Small intestine (tissue), 7 donors: ENCODE data around the gene KCNIP1. TPM values are rescaled to one million over a fixed set of nuclear protein-coding genes. Genes with fewer than 3 reads are reported as not detected.
"Not testable (repeated sequence)": the region's sequence is repeated elsewhere in the genome, so short reads cannot be mapped to it uniquely, and the experiment has no call there.

Experiments
- DNase-seq, 2 donors: peaks; one replicate each; pipeline versions ENCODE4 v3.0.0 to v3.0.0-alpha.2; 2013
- FAIRE-seq: peaks from 2 replicates; lab custom pipeline; 2012; peaks lifted over from hg19 to GRCh38; lab: Jason Lieb, UNC
- H3K27ac ChIP-seq, 3 donors: one replicate each; pipeline ENCODE4 v1.5.1; 2013; ENCODE audit warnings: low read length in 2 of 3, mild to moderate bottlenecking in 2 of 3, control low read depth in 1 of 3, inconsistent platforms in 1 of 3, low read depth in 1 of 3, moderate library complexity in 1 of 3
- H3K27me3 ChIP-seq, 3 donors: one replicate each; pipeline ENCODE4 v1.6.1; 2013; ENCODE audit warnings: low read length in 3 of 3, inconsistent platforms in 1 of 3; ENCODE audit not compliant: control insufficient read depth in 3 of 3, insufficient read depth in 3 of 3
- H3K36me3 ChIP-seq, 3 donors: one replicate each; pipeline ENCODE4 v1.6.1; 2013; ENCODE audit warnings: low read length in 3 of 3, inconsistent platforms in 1 of 3, low read depth in 1 of 3, mild to moderate bottlenecking in 1 of 3, moderate library complexity in 1 of 3; ENCODE audit not compliant: control insufficient read depth in 3 of 3, insufficient read depth in 2 of 3
- H3K4me1 ChIP-seq, 3 donors: one replicate each; pipeline ENCODE4 v1.6.1; 2013; ENCODE audit warnings: low read length in 2 of 3, inconsistent platforms in 1 of 3, low read depth in 1 of 3, mild to moderate bottlenecking in 1 of 3, moderate library complexity in 1 of 3; ENCODE audit not compliant: control insufficient read depth in 3 of 3, insufficient read depth in 2 of 3
- H3K4me3 ChIP-seq, 3 donors: one replicate each; pipeline ENCODE4 v1.5.1; 2013; ENCODE audit warnings: low read length in 3 of 3, control low read depth in 1 of 3, inconsistent platforms in 1 of 3, low read depth in 1 of 3, mild to moderate bottlenecking in 1 of 3, moderate library complexity in 1 of 3
- H3K9me3 ChIP-seq, 2 donors: one replicate each; pipeline ENCODE4 v1.6.1; 2013; ENCODE audit warnings: low read depth in 1 of 2, low read length in 1 of 2; ENCODE audit not compliant: control insufficient read depth in 2 of 2, insufficient read depth in 1 of 2
- WGBS, 3 donors: extraction: QIAGEN DNeasy Blood & Tissue Kit; methylation state at CpG; one replicate each; pipeline ENCODE4 v1.1.7; 2013; 5-methylcytosine and 5-hydroxymethylcytosine counted together
- polyA plus RNA-seq, 4 donors: library from polyadenylated mRNA; stranded (reverse) in 3 of 4; unstranded in 1 of 4; fragments of 200-250 nt in 3 of 4; fragments of 120-200 nt in 1 of 4; gene quantifications; one replicate each; pipeline versions ENCODE4 v1.2.1 to v1.2.3, GENCODE V29; 2013
- donor health status: healthy with polysubstance abuse.
- donor health status: control.
- donor health status: control.
- donor health status: Bipolar disorder and iron deficiency.
- donor health status: healthy.

Gene KCNIP1
- polyA plus RNA-seq, 4 donors: 0.21 to 1.0 TPM; not detected in 2

DNA sequence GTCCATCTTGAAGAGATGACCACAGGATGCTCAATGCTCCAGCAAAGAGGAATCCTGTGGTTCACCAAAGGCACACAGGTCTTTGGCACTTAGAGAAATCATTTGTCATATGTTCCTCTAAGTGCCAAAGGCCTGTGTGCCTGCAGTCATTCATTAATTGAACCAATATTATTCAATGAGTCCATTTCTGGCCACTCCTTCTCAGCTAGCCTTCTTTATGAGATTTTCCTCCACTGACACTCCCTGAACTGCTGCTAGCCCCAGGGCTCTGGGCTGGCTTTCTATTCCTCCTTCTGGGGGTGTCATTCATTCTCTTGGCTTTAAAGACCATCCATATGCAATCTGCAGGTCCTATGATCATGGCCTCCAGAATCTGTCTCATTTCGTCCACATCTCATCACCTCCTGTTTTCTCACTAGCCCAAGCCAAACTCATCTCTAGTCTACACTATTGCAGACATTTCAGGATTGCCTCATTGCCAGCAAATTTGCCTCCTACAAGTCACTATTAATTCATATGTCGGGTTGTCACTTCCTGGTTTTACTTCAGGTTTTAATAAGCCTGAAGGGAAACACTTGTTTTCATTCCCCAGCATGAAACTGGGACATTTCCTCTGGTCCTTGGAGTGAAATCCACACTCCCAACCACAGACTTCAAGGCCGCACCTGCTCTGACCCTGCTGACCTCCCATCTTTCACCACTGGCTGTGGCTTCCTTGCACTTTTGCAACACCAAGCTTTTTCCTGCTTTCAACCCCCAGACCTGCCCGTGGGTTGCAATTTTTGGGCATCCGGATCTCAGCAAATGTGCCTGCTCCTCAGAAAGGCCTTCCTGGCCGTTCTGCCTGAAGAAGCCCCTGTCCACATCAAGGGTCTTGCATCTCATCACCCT, 35.1 kb downstream of the KCNIP1 start:
- H3K27me3 ChIP-seq: peaks cover 0 to 5% (median 0%) of the 10 kb centered on the region in 3 donors
- FAIRE-seq (no peak), DNase-seq (no peak)
- WGBS, 3 donors: 71 to 78% (median 73%) methylated on average over 6 of the region's 6 CpGs
- no peak overlapping the region for H3K4me3 ChIP-seq
- H3K9me3 ChIP-seq: no peaks in the 10 kb centered on the region
- H3K36me3 ChIP-seq: no peaks in the 10 kb centered on the region
- no peak overlapping the region for H3K27ac ChIP-seq
- no peaks in the 10 kb centered on the region for H3K4me1 ChIP-seq

DNA sequence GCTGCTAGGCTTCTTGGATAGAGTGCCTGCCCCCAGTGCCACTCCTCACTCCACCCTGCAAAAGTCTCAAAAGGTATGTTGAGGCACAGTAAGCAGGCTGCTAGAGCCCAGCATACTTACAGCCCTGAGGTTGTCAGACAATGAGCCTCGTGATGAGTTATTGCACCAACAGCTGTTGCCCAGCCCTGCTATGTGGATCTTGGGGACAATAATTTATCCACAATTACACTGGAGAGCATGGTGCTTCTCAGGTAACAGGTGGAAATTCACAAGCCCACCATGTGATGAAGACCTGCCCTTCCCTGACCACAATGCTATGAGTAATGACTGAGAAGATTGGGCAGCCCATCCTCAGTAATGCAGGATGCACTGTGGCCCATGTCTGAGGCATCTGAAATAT, 36.5 kb downstream of the KCNIP1 start:
- Histone ChIP-seq H3K4me1 (no peaks in the 10 kb centered on the region), H3K36me3 (no peaks in the 10 kb centered on the region), H3K27me3 (peaks cover 0 to 5% (median 0%) of the 10 kb centered on the region in 3 donors), H3K9me3 (no peaks in the 10 kb centered on the region), H3K4me3 (no peak overlapping the region), H3K27ac (no peak overlapping the region)
- 43 to 73% (median 57%) methylated on average over 1 of the region's 1 CpG for WGBS, 3 donors
- DNase-seq (no peak), FAIRE-seq (no peak)

DNA sequence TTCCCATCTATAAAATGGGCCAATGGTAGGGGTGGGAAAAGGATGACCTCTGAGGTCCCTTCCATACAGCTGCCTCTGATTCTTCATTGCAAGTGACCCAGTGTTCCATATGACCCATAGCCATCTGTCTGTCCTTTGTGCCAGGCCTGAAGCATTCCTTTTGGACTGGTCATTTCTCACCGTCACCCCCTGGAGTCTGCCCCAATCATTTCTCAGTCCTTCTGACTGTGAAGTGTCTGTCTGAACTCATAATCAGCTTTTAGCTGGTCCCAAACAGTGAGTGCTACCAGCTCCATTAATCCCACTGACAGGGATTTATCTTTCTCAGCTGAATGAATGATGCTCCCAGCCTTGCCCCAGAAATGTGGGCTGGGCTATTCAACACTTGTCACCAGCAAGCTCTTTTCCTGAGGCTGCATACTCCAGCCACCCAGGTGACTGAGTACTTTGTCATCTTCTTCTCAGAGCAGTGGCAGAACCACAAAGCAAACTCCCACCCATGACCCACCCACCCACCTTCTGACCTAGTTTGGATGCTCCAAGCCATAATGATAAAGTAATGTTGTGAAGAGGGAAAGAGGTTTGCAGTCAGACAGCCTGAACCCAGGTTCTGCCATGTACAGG, 37.4 kb downstream of the KCNIP1 start:
- no peak for FAIRE-seq
- no peaks in the 10 kb centered on the region for H3K4me1 ChIP-seq
- H3K36me3 ChIP-seq: no peaks in the 10 kb centered on the region
- H3K9me3 ChIP-seq: no peaks in the 10 kb centered on the region
- H3K4me3 ChIP-seq: no peak overlapping the region
- no peak overlapping the region for H3K27ac ChIP-seq
- no peak for DNase-seq
- WGBS, 3 donors: 78 to 92% (median 90%) methylated on average over 1 of the region's 1 CpG
- peaks cover 0 to 5% (median 0%) of the 10 kb centered on the region in 3 donors for H3K27me3 ChIP-seq

DNA sequence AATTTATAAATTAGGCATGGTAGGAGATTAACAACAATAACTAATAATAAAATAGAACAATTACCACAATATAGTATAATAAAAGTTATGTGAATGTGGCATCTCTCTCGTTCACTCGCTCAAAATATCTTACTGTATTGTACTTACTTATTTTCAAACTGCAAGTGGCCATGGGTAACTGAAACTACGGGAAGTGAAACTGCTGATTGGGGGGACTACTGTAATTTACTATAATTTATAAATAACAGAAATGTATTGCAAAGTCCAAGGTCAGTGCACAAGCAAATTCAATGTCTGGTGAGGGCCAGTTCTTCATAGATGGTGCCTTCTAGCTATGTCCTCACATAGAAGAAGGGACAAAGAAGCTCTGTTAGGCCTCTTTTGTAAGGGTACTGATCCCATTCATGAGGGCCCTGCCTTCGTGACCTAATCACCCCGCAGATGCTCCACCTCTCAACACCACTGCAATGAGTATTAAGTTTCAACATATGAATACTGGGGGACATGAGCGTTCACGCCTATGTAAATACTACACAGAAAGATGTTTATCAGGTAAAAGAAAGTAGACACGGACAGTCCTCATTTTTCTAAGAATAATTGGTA, 39.0 kb downstream of the KCNIP1 start:
- Histone ChIP-seq H3K36me3 (no peaks in the 10 kb centered on the region), H3K4me1 (no peaks in the 10 kb centered on the region), H3K9me3 (no peaks in the 10 kb centered on the region), H3K4me3 (no peak overlapping the region), H3K27me3 (no peaks in the 10 kb centered on the region), H3K27ac (no peak overlapping the region)
- DNase-seq (no peak), FAIRE-seq (no peak)
- 53 to 74% (median 69%) methylated on average over 8 of the region's 8 CpGs for WGBS, 3 donors

DNA sequence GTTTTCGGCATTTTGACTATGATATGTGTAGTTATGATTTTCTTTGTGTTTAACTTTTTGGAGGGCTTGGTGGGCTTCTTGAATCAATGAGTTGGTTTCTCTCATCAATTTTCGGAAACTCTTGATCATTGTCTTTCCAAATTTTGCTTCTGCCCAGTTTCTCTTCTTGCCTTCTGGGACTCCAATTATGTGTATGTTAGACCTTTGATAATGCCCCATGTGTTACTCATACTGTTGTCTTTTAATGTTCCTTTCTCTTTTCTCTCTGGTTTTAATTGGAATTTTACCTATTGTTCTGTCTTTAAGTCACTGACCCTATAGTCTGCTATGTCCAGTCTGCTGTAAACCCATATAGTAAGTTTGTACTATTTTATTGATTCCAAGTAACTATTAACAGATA, 41.5 kb downstream of the KCNIP1 start:
- H3K9me3 ChIP-seq: no peaks in the 10 kb centered on the region
- WGBS, 3 donors: 86 to 94% (median 92%) methylated on average over 2 of the region's 2 CpGs
- no peak for FAIRE-seq

DNA sequence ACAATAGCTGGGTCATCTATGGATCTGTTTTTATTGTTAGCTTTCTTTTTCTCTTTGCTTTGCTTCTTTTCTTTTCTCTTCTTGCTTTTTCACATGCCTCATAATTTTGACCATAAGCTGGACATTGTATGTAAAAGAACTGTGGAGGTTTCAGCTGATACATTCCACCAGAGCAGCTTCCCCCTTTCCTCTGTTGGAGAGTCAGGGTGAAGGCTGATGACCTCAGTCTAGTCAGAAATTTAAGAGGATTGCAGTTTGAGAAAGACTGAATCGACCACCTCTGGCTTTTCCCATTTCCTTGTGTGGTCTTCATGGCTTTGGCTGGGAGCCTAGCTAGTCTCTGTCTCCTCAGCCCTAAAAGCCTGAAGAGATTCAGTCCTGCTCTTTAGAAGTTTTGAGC, 42.0 kb downstream of the KCNIP1 start:
- H3K9me3 ChIP-seq: no peaks in the 10 kb centered on the region
- WGBS, 3 donors: 49 to 65% (median 50%) methylated on average over 1 of the region's 1 CpG
- DNase-seq (no peak), FAIRE-seq (no peak)
- H3K4me1 ChIP-seq: no peaks in the 10 kb centered on the region
- H3K27me3 ChIP-seq: no peaks in the 10 kb centered on the region
- no peak overlapping the region for H3K4me3 ChIP-seq
- H3K27ac ChIP-seq: no peak overlapping the region
- H3K36me3 ChIP-seq: no peaks in the 10 kb centered on the region

More for the DNA sequence above, 41.5 kb downstream of the KCNIP1 start:
- Histone ChIP-seq H3K27ac (no peak overlapping the region), H3K36me3 (no peaks in the 10 kb centered on the region), H3K4me3 (no peak overlapping the region), H3K4me1 (no peaks in the 10 kb centered on the region), H3K27me3 (no peaks in the 10 kb centered on the region)
- no peak for DNase-seq

DNA sequence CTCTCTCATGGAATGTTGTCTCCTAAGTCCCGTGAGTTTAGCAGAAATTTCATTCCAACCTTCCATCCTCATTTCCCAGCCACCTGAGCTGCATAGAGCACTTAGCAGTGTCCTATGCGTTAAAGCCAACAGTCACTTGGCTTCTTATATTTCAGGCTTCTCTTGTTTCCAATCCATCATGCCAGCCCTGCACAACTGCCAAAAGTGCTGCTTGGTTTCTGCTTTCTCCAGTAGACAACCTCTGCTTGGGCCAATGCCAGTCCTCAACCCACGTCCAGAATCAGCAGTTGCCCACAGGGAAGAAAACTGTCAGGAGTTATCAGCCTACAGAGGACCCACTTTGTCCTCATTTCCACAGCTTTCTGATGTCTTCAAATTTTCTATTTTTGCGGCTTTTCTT, 42.5 kb downstream of the KCNIP1 start:
- 69 to 76% (median 72%) methylated on average over 4 of the region's 4 CpGs for WGBS, 3 donors
- FAIRE-seq: no peak
- H3K27me3 ChIP-seq: no peaks in the 10 kb centered on the region
- DNase-seq: no peak
- H3K36me3 ChIP-seq: no peaks in the 10 kb centered on the region
- no peaks in the 10 kb centered on the region for H3K4me1 ChIP-seq
- no peak overlapping the region for H3K4me3 ChIP-seq
- no peaks in the 10 kb centered on the region for H3K9me3 ChIP-seq
- H3K27ac ChIP-seq: no peak overlapping the region

DNA sequence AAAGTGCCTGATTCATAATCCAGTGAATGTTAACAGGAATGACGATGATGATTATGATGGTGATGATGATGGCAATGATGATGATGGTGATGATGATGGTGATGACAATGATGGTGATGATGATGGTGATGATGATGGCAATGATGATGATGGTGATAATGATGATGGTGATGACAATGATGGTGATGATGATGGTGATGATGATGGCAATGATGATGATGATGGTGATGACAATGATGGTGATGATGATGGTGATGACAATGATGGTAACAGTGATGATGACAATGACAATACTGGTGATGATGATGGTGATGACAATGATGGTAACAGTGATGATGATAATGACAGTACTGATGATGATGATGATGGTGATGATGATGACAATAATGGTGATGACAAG, 46.6 kb downstream of the KCNIP1 start:
- not testable (repeated sequence) for H3K36me3 ChIP-seq, H3K27me3 ChIP-seq, H3K4me3 ChIP-seq, H3K27ac ChIP-seq, H3K9me3 ChIP-seq, DNase-seq, FAIRE-seq
- 68 to 88% (median 81%) methylated on average over 1 of the region's 1 CpG for WGBS, 3 donors
- peaks cover 0 to 20% (median 0%) of the 10 kb centered on the region in 3 donors for H3K4me1 ChIP-seq
